H54 (cell line): Measurements from ENCODE around the gene IMPDH2.

Experiments used
- DNase-seq: peaks from one replicate; pipeline ENCODE4 v3.0.0; 2011; ENCODE audit warnings: low spot score, mixed read lengths; ENCODE audit not compliant: insufficient read length
- FAIRE-seq: peaks from 3 replicates; lab custom pipeline; 2011; peaks lifted over from hg19 to GRCh38; lab: Jason Lieb, UNC
- POLR2A ChIP-seq: IDR thresholded peaks from 2 replicates; pipeline ENCODE4 v1.6.1; 2011; ENCODE audit warnings: low read depth, mild to moderate bottlenecking, low read length

IMPDH2 gene

GRCh38 chr3:49028673-49029562 is at the start of gene IMPDH2:
TSS of gene IMPDH2 (minus strand) at chr3:49029398. CDS start at chr3:49029350, 48 bp downstream.
- DNase-seq = peak; percentile 71
- peak; percentile 100 for TF ChIP-seq POLR2A
- no peak for FAIRE-seq

DNA sequence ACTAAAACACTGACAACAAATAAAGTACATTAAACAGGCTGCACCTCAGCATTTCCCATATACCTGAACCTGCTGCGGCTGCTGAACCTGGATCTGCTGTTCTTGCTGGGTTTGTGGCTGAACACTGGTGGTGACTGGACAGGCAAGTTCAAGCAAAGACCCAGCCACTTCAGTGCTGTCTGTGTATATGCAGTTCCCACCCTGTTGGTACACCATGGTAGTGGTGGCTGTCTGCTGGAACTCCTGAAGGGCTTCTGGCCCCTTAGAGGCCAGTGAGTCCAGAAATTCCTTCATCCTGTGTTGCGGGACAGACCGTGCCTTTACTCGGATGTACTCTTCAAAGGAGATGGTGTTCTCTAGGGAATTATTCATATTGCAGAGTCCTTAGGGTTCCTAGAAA is 47.4 kb upstream of the IMPDH2 start:
- FAIRE-seq (no peak), DNase-seq (no peak)
- no peak for TF ChIP-seq POLR2A

- FAIRE-seq = no peak
- no peak for TF ChIP-seq POLR2A
- DNase-seq = no peak
Observed at GRCh38 chr3:49076116-49076515, 46.9 kb upstream of the IMPDH2 start.

- no peak for FAIRE-seq
- DNase-seq = no peak
- no peak for TF ChIP-seq POLR2A
Observed at GRCh38 chr3:49058011-49058410, 28.8 kb upstream of the IMPDH2 start.

GRCh38 chr3:49057268-49057667 is 28.1 kb upstream of the IMPDH2 start:
- FAIRE-seq = no peak
- DNase-seq = no peak
- TF ChIP-seq POLR2A = no peak

- FAIRE-seq (no peak), DNase-seq (no peak)
- TF ChIP-seq POLR2A = no peak
Observed at GRCh38 chr3:49054344-49054862, 25.2 kb upstream of the IMPDH2 start.

DNA sequence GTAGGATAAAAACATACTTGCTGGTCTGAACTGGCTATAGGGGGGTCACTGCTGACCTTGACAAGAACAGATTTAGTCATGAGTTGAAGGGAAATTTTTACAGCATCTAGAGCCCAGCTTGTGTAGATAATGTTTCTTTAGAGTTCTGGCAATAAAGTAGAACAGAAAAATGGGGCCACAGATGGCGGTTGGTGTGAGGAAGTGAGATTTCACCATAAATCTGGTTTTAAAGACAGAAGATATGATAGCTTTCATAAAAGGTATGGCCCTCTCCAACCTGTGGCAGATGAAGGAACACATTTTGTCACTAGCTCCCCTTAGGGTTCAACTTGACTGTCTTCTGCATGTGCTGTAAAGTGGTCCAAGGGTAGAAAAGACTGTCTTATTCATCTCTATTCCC is 24.3 kb upstream of the IMPDH2 start:
- no peak for FAIRE-seq
- DNase-seq = no peak
- TF ChIP-seq POLR2A = no peak

DNA sequence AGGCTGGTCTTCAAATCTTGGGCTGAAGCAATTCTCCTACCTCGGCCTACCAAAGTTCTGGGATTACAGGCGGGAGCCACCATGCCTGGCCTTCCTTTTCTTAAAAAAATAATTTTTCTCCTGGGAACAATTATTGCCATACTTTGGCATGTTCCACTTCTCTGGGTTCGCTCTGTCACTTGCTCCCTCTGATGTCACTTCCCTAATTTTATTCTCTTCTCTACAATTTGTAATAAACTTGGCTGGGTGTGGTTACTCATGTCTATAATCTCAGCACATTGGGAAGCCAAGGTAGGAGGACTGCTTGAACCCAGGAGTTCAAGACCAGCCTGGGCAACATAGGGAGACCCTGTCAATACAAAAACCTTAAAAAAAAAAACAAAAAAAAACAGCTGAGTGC is 6.1 kb upstream of the IMPDH2 start:
- TF ChIP-seq POLR2A = no peak
- FAIRE-seq = no peak
- DNase-seq = no peak

DNA sequence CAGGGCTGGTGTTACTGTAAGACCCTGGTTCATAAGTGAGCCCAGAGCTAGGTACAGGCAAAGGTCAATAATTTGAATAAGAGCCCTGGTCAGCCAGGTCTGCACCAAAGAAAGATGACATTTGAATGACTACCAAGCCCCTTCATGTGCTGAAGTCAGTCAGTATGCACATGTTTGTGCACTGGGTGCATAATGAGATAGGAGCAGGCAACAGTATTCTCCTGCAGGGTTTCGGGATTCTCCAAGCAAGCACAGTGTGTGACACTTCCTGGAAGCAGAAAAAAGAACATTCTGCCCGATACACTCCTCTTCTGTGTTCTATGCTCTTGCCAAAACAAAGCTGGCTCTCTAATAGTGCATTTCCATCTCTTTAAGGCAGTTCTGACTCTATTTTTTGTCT is 5.5 kb upstream of the IMPDH2 start:
- TF ChIP-seq POLR2A = no peak
- DNase-seq (no peak), FAIRE-seq (no peak)

- no peak for TF ChIP-seq POLR2A
- DNase-seq (no peak), FAIRE-seq (no peak)
Observed at GRCh38 chr3:49032646-49033304, 3.6 kb upstream of the IMPDH2 start.

DNA sequence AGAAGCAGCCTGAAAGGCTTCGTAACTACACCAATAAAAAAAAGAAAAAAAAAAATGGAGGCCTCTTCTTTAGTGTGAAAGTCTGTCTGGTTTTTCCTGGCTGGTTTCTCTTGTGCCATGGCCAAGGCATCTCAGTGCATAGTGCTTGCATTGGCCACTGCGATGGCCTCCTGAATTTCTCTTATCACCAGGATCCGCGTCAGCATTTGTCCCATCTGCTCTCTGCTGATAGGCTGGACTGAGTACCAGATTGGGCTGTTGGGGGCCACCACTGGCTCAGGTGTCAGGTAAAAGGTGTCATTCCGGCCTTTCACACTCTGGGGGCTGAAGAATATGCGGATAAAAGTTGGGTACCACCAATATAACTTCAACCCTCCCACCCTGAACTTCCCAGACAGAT is 1.1 kb upstream of the IMPDH2 start:
- no peak for TF ChIP-seq POLR2A
- FAIRE-seq = no peak
- no peak for DNase-seq

DNA sequence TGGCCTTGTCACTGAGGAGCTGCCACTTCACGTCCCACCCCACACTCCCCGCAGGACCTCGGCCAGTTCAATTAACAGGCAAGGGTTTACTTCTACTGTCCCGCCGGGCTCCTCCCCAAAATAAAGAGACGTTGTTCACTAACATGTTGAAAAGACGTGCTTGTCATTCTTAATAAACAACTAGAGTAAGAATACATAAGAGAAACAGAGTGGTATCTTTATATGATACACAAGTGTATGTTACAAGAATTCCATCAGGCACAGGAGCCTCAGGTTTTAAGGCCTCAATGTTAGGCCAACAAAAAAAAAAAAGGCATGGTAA is 326 bp upstream of the IMPDH2 start:
- FAIRE-seq (no peak), DNase-seq (no peak)
- TF ChIP-seq POLR2A = no peak

DNA sequence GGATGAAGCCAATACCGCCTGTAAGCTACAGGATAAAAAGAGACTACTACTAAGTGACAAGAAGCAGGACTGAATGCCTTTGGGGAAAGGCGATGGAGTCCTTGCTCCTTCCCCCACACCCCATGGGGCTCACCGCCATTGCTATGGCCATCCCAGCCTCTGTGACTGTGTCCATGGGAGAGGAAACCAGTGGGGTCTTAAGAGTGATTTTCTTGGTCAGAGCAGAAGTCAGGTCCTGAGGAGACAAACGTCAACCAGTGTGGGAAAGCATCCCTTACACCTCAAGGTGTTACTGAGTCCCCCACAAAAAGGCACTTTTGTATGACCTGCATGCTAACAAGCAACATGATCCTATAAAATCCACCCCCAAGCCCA is 913 bp downstream of the IMPDH2 start:
- no peak for TF ChIP-seq POLR2A
- no peak for DNase-seq
- no peak for FAIRE-seq

DNA sequence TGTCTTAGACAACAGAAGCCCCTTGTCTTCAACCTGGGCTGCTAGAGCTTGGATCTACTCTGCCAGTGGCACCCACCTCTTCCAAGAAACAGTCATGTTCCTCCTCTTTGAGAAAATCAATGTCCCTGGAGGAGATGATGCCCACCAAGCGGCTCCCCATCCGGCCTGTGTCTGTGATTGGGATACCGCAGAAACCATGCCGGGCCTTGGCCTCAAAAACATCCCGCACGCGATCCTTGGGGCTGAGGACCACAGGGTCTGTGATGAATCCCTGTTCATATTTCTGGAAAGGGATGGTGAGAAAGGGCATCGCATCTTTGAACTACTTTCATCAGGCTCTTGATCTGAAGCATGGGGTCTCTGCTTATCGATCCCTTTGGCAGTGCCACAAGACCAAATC is 1.6 kb downstream of the IMPDH2 start:
- DNase-seq (no peak), FAIRE-seq (no peak)
- 0 out of 2 replicates have a peak, but pooled peaks have one; percentile 31 for TF ChIP-seq POLR2A

DNA sequence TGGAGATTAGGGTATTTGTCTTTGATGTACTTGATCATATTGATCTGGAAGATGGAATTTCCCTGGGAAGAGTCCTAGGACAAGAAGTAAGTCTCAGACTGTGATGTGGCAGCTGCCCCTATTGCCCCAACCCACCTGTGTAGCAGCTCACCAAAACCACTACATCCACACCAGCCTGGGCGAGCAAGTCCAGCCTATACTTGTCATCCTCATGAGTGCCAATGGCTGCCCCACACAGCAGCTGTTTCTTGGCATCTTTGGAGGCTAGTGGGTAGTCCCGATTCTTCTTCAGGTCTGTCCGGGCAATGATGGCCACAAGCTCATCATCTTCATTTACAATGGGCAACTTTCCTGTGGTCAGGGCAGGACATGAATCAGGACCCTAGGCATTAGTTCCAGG is 2.7 kb downstream of the IMPDH2 start:
- FAIRE-seq (no peak), DNase-seq (no peak)
- no peak for TF ChIP-seq POLR2A
